ENCODE results near the gene PELI1.

The PELI1 gene

GRCh38 chr2:64153811-64154210 lies 9.6 kb upstream of the PELI1 start:
- DNase-seq (ENCODE audit: low read depth), result no peak

GRCh38 chr2:64151476-64151875 lies 7.3 kb upstream of the PELI1 start:
- DNase-seq (ENCODE audit: low read depth), result no peak

GRCh38 chr2:64145714-64146113 lies 1.5 kb upstream of the PELI1 start:
- DNase-seq (ENCODE audit: low read depth), result no peak

GRCh38 chr2:64145119-64145518 lies 899 bp upstream of the PELI1 start:
- no peak for DNase-seq (ENCODE audit: low read depth)

GRCh38 chr2:64143169-64144056 lies 807 bp downstream of the PELI1 start:
- no peak for DNase-seq (ENCODE audit: low read depth)

DNA sequence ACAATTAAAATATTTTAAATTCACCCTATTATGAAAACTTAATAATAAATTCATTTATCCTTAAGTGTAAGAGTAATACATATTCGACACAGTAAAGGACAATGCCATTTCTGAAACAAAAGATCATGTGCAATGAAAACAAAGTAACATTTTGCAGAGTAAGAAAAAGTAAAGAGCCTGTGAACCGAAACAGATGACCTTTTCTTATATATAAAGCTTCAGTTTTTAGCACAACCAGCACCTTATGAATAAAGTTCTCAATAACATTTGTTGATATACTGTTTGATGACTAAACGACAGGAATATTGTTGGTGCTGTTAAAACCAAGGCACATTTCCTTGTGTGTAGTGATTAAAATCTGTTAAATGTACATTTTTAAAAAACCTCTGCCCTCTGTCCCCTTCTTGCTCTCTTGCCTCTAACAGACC lies 1.5 kb downstream of the PELI1 start:
- DNase-seq (ENCODE audit: low read depth), result no peak

- DNase-seq (ENCODE audit: low read depth), result no peak
Observed at GRCh38 chr2:64141674-64142405, 2.4 kb downstream of the PELI1 start.

- DNase-seq (ENCODE audit: low read depth), result no peak
Observed at GRCh38 chr2:64140665-64141200, 3.5 kb downstream of the PELI1 start.

- no peak for DNase-seq (ENCODE audit: low read depth)
Observed at GRCh38 chr2:64139956-64140355, 4.3 kb downstream of the PELI1 start.

DNA sequence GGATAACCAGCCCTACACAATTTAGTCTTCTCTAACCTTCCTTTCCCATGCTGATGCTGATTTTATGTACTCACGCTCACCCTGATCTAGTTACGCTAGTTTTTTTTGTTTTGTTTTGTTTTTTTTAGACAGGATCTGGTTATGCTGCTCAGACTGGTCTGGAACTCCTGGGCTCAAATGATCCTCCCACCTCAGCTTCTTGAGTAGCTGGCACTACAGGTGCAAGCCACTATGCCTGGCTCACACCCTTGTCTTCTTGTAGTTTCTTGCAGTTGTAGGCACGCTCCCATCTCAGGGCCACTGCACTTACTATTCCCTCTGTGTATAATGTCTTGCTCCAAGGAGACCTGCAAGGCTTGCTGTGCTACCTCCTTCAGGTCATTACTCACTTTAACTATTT lies 6.2 kb downstream of the PELI1 start:
- DNase-seq (ENCODE audit: low read depth), result no peak

GRCh38 chr2:64137567-64137966 lies 6.7 kb downstream of the PELI1 start:
- DNase-seq (ENCODE audit: low read depth), result no peak

DNA sequence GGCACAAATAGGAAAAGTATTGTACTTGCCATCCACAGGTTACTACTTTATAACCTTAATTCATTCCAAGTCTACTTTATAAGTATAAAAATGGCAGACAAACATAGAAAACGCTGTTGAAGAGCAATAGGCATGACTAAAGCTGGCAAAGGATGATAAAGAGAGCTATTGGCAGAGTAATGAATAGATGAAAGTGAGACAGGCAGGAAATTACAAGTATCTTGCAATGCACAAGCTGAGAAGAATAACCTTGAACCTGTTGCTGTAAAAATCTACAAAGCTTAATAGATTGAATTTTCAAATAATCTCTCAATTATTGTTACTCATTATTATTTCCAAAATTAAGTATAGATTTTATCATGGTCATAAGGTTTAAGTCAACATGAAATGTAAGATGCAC lies 8.8 kb downstream of the PELI1 start:
- no peak for DNase-seq (ENCODE audit: low read depth)

GRCh38 chr2:64134813-64135212 lies 9.4 kb downstream of the PELI1 start:
- DNase-seq (ENCODE audit: low read depth), result no peak

GRCh38 chr2:64133828-64134227 lies 10.4 kb downstream of the PELI1 start:
- DNase-seq (ENCODE audit: low read depth), result no peak

DNA sequence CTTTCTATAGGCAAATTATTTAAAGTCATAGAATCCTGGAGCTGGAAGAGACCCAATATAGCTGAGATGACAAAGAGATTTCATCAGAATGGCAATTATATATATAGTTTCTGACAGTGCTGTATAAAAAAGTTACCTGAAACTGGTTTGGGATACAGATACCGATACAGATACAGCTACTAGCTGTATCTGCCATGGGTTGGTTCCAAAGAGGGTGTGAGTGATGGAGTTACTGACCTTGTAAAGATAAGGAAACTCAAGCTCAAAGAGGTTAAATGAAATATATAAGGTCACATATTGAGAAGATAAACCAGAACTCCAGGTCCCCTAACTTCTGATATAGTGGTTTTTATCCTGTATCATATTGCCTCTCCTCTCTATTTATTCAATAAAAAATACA lies 10.9 kb downstream of the PELI1 start:
- no peak for DNase-seq (ENCODE audit: low read depth)

DNA sequence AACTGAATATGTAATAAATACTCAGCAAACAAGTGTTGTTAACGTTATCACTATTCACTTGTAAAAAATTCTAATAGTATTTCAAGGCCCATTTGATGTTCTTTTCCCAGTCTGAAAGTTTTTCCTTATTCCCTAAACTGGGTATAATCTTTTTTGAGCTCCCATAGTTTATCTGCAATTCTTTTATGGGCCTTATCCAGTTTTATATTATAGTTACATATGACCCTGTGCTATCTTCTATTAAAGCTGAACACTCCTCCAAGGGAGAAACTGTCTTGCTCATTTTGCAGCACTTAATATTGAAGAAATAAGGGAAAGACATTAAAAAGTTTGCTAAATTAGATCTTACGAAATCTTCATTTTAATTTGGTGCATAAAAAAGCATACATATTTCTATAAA lies 13.9 kb downstream of the PELI1 start:
- DNase-seq (ENCODE audit: low read depth), result no peak

GRCh38 chr2:64128943-64129391 lies 15.3 kb downstream of the PELI1 start:
- no peak for DNase-seq (ENCODE audit: low read depth)

DNA sequence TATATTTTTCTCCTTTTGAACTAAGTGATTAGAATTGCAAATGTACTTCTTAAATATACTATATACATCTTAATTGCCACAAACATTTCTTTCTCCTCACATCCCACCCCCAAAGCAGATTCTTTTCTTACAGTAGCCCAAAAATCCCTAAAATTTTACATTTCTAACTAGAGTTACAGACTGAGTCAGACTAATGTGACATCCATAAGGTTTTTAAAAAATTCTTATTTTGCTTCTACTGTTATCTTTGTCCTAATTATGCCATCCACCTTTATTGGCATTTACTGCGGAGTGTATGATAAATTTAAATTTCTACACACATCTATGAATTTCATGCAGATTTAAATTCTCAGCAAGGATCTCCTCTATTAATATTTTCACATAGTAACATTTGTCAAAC lies 15.8 kb downstream of the PELI1 start:
- no peak for DNase-seq (ENCODE audit: low read depth)

- no peak for DNase-seq (ENCODE audit: low read depth)
Observed at GRCh38 chr2:64127119-64127518, 17.1 kb downstream of the PELI1 start.

DNA sequence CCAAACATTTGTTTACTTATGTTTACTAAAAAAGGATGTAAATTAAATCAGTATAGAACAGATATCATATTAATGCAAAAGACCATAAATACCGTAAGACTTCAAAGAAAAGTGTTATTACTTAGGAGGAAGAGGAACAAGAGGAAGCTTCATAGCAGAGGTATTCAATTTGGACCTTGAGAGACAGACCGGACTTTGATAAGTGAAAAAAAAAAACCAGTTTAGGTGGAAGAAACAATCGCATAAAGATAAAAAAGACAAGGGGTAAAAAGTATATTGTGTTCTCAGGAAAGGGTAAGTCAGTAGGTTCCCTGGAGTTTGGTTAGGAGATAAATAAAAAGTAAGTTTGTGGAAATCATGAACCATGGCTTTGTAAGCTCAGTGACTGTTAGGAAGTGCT lies 17.6 kb downstream of the PELI1 start:
- DNase-seq (ENCODE audit: low read depth), result no peak

- no peak for DNase-seq (ENCODE audit: low read depth)
Observed at GRCh38 chr2:64124571-64124970, 19.6 kb downstream of the PELI1 start.

GRCh38 chr2:64124168-64124567 lies 20.1 kb downstream of the PELI1 start:
- no peak for DNase-seq (ENCODE audit: low read depth)

- no peak for DNase-seq (ENCODE audit: low read depth)
Observed at GRCh38 chr2:64123740-64124139, 20.5 kb downstream of the PELI1 start.
